Brain microvascular endothelial cell (primary cell): ENCODE data around the gene CASQ1.

Experiments used
- DNase-seq: peaks from one replicate; pipeline ENCODE4 v3.0.0-alpha.2; 2020
- H3K27ac ChIP-seq: fragments of 250-450 bp; sonication (Bioruptor Pico); 2 replicates; pipeline ENCODE4 v1.5.1; 2020; ENCODE audit warnings: mild to moderate bottlenecking, moderate library complexity
- H3K27me3 ChIP-seq: fragments of 250-450 bp; sonication (Bioruptor Pico); replicated peaks from 2 replicates; pipeline ENCODE4 v1.5.1; 2020; ENCODE audit warnings: mild to moderate bottlenecking
- H3K36me3 ChIP-seq: fragments of 250-450 bp; sonication (Bioruptor Pico); replicated peaks from 2 replicates; pipeline ENCODE4 v1.5.1; 2020; ENCODE audit warnings: mild to moderate bottlenecking
- H3K4me3 ChIP-seq: 2 replicates; pipeline ENCODE4 v1.5.1; 2011; ENCODE audit warnings: low read depth, mild to moderate bottlenecking, control low read depth, low read length, moderate library complexity
- in situ Hi-C: cut with HindIII; loops from 2 replicates; pipeline ENCODE4 v1.10.0; 2017; ENCODE audit warnings: low sequenced_read_pairs, low pct_ligation_motif_present
- TF ChIP-seq, protein P1 (sequence below): IDR thresholded peaks from 2 replicates; pipeline ENCODE4 v1.5.1; 2011; ENCODE audit warnings: low read depth, mild to moderate bottlenecking, moderate library complexity, low read length, control low read depth, inconsistent platforms; ENCODE audit errors: missing control alignments

CASQ1 gene

DNA sequence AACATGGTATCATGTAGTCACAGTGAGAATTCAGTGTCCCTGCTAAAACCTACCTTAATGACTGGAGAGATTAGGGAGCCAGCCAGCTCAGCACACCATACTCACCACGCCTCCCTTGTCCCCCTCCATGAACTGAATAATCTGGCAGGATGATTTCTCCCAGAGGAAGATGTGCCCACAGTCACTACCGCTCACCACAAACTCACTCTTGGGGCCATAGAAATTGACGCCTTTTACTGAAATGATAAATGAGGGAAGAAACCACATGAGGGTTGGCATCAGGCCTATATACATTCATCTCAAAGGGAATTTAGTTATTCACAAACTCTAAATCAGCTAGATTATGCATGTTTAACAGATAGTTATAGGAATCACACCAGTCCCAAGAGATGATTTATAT, 32.2 kb downstream of the CASQ1 start:
- no peak overlapping the region for H3K27ac ChIP-seq
- no peak for DNase-seq
- TF ChIP-seq, protein P1, sequence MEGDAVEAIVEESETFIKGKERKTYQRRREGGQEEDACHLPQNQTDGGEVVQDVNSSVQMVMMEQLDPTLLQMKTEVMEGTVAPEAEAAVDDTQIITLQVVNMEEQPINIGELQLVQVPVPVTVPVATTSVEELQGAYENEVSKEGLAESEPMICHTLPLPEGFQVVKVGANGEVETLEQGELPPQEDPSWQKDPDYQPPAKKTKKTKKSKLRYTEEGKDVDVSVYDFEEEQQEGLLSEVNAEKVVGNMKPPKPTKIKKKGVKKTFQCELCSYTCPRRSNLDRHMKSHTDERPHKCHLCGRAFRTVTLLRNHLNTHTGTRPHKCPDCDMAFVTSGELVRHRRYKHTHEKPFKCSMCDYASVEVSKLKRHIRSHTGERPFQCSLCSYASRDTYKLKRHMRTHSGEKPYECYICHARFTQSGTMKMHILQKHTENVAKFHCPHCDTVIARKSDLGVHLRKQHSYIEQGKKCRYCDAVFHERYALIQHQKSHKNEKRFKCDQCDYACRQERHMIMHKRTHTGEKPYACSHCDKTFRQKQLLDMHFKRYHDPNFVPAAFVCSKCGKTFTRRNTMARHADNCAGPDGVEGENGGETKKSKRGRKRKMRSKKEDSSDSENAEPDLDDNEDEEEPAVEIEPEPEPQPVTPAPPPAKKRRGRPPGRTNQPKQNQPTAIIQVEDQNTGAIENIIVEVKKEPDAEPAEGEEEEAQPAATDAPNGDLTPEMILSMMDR = no peak
- H3K27me3 ChIP-seq = no peaks in the 10 kb centered on the region
- H3K4me3 ChIP-seq = no peak overlapping the region
- in situ Hi-C loops = no loop called here
- peaks cover 78% of the 10 kb centered on the region for H3K36me3 ChIP-seq

DNA sequence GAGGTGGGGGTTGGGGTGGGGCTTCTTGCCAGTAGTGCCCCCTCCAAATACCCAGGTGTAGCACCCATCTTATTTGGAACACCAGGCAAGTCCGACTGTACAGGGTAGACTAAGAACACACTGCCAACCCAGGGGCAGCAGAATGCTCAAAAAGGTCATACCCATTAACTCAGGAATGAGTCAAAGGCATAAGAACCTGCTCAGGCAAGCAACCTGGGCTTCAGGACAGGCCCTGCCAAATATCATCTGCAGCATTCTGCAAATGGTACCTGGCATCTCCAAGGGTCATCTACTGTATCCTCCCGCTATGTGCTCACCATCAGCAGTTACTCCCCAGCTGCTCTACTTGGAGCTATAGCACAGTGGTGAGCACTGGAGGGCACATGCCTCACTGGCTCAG, 34.2 kb downstream of the CASQ1 start:
- DNase-seq = no peak
- in situ Hi-C loops = no loop called here
- Histone ChIP-seq H3K27me3 (no peaks in the 10 kb centered on the region), H3K36me3 (peaks cover 67% of the 10 kb centered on the region), H3K4me3 (no peak overlapping the region), H3K27ac (no peak overlapping the region)
- TF ChIP-seq, protein P1 = no peak

DNA sequence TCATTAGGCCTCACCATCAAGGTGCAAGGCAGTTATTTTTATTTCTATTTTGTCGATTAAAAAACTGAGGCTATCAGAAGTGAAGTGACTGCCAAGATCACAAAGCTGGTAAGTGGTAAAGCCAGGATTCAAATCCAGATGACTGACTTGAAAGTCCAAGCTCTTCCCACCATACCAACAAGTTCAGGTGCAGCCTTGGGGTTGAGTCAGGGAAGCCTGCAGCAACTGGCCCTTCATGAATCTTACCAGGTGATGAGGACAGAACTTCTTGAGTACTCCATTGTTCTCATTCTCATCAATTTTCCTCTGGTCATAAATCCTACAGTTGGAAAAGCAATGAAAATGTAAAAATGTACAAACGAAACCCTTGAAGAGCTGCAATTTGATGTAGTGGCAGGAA, 35.0 kb downstream of the CASQ1 start:
- no peak overlapping the region for H3K27ac ChIP-seq
- in situ Hi-C loops = no loop called here
- no peak for DNase-seq
- H3K36me3 ChIP-seq = peaks cover 68% of the 10 kb centered on the region
- TF ChIP-seq, protein P1 = no peak
- H3K4me3 ChIP-seq = no peak overlapping the region
- H3K27me3 ChIP-seq = no peaks in the 10 kb centered on the region

DNA sequence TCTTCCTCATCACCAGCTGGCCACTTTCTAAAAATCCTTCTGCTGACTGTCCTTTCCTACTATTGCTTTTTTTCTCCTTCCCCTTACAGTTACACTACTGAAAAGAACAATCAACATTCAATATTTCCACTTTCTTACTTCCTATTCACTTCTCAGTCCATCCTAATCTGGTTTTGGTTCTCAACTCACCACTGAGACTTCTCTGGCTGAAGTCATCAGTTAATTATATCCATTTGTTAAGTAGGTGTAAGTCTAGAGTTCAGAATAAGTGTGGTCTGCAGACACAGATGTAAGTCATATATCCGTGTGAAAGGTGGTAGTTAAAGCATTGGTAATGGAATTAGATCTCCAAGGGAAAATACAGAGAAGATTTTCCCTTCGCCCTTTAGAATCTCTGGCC, 36.2 kb downstream of the CASQ1 start:
- TF ChIP-seq, protein P1 = no peak
- H3K4me3 ChIP-seq = no peak overlapping the region
- H3K36me3 ChIP-seq = peaks cover 77% of the 10 kb centered on the region
- H3K27ac ChIP-seq = no peak overlapping the region
- H3K27me3 ChIP-seq = no peaks in the 10 kb centered on the region
- no peak for DNase-seq
- in situ Hi-C loops = no loop called here

DNA sequence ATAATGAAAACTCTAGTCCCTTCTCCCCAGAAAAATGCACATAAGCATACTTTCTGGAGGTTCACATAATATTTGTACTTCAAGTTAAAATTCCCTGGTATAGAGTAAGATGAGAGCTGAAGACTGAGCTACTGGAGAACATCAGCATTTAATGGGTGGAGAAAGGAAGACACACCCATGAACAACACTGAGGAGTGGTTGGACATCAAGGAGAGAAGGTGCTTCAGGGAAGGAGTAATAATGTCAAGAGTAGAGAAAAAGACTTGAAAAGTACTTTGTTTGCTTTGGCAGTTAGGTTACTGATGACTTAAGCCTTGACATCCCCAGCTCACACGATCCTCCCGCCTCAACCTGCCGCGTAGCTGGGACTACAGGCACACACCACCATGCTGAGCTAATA, 36.7 kb downstream of the CASQ1 start:
- in situ Hi-C loops = no loop called here
- no peak for DNase-seq
- Histone ChIP-seq H3K36me3 (peaks cover 78% of the 10 kb centered on the region), H3K27ac (no peak overlapping the region), H3K4me3 (no peak overlapping the region), H3K27me3 (no peaks in the 10 kb centered on the region)
- TF ChIP-seq, protein P1 = no peak

DNA sequence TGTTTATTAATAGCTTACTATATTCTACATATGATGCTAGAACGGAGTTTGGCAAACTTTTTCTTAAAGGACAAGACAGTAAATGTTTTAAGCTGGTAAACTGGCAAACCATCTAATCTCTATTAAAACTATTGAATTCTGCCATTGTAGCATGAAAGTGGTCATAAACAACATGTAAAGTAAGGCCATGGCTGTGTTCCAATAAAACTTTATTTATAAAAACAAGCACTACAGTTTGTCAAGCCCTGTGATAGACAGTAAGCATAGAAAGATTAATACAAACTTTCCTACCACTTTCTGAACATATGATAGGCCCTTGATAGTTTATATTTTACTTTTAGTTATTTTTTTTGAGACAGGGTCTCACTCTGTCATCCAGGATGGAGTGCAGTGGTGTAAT, 37.2 kb downstream of the CASQ1 start:
- in situ Hi-C loops = no loop called here
- Histone ChIP-seq H3K27me3 (no peaks in the 10 kb centered on the region), H3K27ac (no peak overlapping the region), H3K4me3 (no peak overlapping the region), H3K36me3 (peaks cover 74% of the 10 kb centered on the region)
- no peak for DNase-seq
- TF ChIP-seq, protein P1 = no peak
